ENCODE measurements around the gene BBLN.

DNA sequence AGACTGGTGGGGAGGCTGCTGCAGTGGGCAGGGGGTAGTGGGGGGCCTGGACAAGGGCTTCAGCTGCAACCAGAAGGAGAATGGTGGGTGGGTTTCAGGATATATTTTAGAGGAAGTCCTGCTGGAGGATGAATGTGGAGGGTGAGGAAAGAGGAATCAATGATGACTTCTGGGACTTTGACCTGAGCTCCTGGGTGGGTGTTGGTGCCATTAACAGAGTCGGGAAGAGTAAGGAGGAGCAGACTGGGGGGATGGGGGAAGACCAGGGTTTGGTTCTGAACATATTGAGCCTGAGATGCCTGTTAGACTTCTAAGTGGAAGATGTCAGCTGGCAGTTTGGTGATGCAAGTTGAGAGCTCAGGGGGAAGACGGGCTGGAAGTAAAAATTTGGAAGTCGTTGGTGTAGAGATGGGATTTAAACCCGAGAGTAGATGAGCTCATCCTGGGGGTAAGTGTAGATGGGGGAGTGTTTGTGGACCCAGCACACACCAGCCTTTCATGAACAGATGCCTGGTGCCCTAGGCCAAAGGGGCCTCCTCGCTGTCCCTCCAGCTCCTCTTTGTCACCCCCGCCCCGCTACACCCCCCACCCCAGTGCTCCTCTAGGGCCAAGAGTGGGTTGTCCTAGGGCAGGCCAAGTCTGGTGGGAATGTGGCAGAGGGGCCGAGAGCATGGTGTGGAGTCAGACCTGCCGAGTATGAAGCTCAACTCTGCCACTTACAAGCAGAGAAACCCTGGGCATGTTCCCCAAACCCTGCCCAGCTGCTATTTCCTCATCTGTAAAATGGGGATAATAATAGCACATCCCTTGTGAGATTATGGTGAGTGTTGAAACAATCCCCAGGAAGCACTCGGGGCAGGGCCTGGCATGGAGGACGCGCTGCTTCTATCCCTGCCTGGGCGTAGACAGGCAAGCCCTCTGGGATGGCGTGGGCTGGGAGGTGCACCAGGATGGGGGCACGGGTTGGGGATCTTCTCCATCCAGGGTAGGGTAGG lies 47.1 kb downstream of the BBLN start:
- TF ChIP-seq CTCF (IDR thresholded peaks at IDR 0.05; ENCODE audit: insufficient read depth, low read depth, low read length) (no peak), EZH2 (IDR thresholded peaks at IDR 0.05; ENCODE audit: insufficient read depth, low read length) (no peak)

Data from astrocyte (in vitro differentiated cells and primary cell).